GM12878 (cell line): ENCODE data around the gene LSM14B. TPM values are rescaled to one million over a fixed set of nuclear protein-coding genes. Genes with fewer than 3 reads are reported as not detected.

Experiments
- ATAC-seq: fragments of 200-7000 bp; cut with Tn5 transposase; 3 replicates; pipeline ENCODE4 v1.9.1; 2020; ENCODE audit warnings: mild to moderate bottlenecking, moderate library complexity
- BruUV-seq: library from RNA; stranded (reverse); fragments of 400-500 nt; replicated peaks from 2 replicates; lab custom pipeline; 2021; lab: Mats Ljungman, UMichigan
- CTCF ChIA-PET: fragments of 300-600 bp; sonication (Branson Sonifier 250); formaldehyde crosslinking; extraction: SDS; loops from one replicate; lab custom pipeline; 2021; ENCODE audit warnings: inconsistent platforms; lab: Yijun Ruan, JAX
- POLR2A ChIA-PET: fragments of 350-600 bp; formaldehyde crosslinking; extraction: SDS; loops from one replicate; lab custom pipeline; 2021; ENCODE audit warnings: inconsistent platforms; lab: Charles Lee
- RAD21 ChIA-PET: fragments of 300-600 bp; sonication (Branson Sonifier 250); formaldehyde crosslinking; loops from one replicate; lab custom pipeline; 2023; ENCODE audit warnings: antibody characterized with exemption; ENCODE audit not compliant: unreplicated experiment; lab: Charles Lee
- SMC1A ChIA-PET: fragments of 300-600 bp; sonication (Branson Sonifier 250); formaldehyde crosslinking; loops from one replicate; lab custom pipeline; 2023; ENCODE audit not compliant: unreplicated experiment, uncharacterized antibody; lab: Charles Lee
- DNase-seq: peaks from one replicate; pipeline ENCODE4 v3.0.0-alpha.2; 2011; ENCODE audit warnings: low read depth, low spot score
- FAIRE-seq: peaks from 3 replicates; lab custom pipeline; 2011; peaks lifted over from hg19 to GRCh38; lab: Jason Lieb, UNC
- H2AFZ ChIP-seq: 2 replicates; pipeline ENCODE4 v1.6.0; 2011; ENCODE audit warnings: low read depth, low read length, control low read depth; ENCODE audit not compliant: control insufficient read depth
- H3K27ac ChIP-seq: 2 replicates; pipeline ENCODE4 v1.5.1; 2011; ENCODE audit warnings: control low read depth; ENCODE audit not compliant: control insufficient read depth, insufficient read depth
- H3K27me3 ChIP-seq, 2 experiments: replicated peaks in 1 of 2; 2 replicates each; pipeline versions ENCODE4 v1.6.0 to v1.6.1; 2011; ENCODE audit warnings: low read length in 1 of 2; ENCODE audit not compliant: control insufficient read depth in 2 of 2, insufficient read depth in 2 of 2
- H3K36me3 ChIP-seq, 2 experiments: 2 replicates each; pipeline ENCODE4 v1.5.1; 2011; ENCODE audit warnings: low read length in 1 of 2; ENCODE audit not compliant: control insufficient read depth in 2 of 2, insufficient read depth in 2 of 2
- H3K4me1 ChIP-seq: 2 replicates; pipeline ENCODE4 v1.6.1; 2011; ENCODE audit warnings: mild to moderate bottlenecking, low read length, moderate library complexity, mixed read lengths; ENCODE audit not compliant: control insufficient read depth, insufficient read depth
- H3K4me2 ChIP-seq: 2 replicates; pipeline ENCODE4 v1.6.0; 2011; ENCODE audit warnings: control low read depth; ENCODE audit not compliant: control insufficient read depth, insufficient read depth
- H3K4me3 ChIP-seq: fragments of 200-600 bp; sonication (generic); 2 replicates; pipeline ENCODE4 v1.5.1; 2016
- H3K79me2 ChIP-seq: 2 replicates; pipeline ENCODE4 v1.6.0; 2011; ENCODE audit warnings: low read length; ENCODE audit not compliant: control insufficient read depth, insufficient read depth
- H3K9ac ChIP-seq: 2 replicates; pipeline ENCODE4 v1.8.0; 2011; ENCODE audit warnings: low read length, control low read depth, mixed read lengths; ENCODE audit not compliant: control insufficient read depth, insufficient read depth
- H3K9me3 ChIP-seq: replicated peaks from 3 replicates; pipeline ENCODE4 v1.5.1; 2011; ENCODE audit warnings: mild to moderate bottlenecking, low read length; ENCODE audit not compliant: control insufficient read depth, insufficient read depth
- H4K20me1 ChIP-seq: 2 replicates; pipeline ENCODE4 v1.6.0; 2011; ENCODE audit not compliant: control insufficient read depth, insufficient read depth
- CHD1 ChIP-seq: IDR thresholded peaks from 2 replicates; pipeline ENCODE4 v1.6.1; 2012; ENCODE audit warnings: low read depth, low read length, improper control_type of control experiment
- JUND ChIP-seq: IDR thresholded peaks from 2 replicates; pipeline ENCODE4 v1.6.1; 2012; ENCODE audit warnings: low read depth, mild to moderate bottlenecking, low read length, improper control_type of control experiment, moderate library complexity
- LARP7 ChIP-seq: fragments of 450-650 bp; IDR thresholded peaks from 2 replicates; pipeline ENCODE4 v1.6.1; 2017; ENCODE audit warnings: mild to moderate bottlenecking
- MLLT1 ChIP-seq: fragments of 450-650 bp; IDR thresholded peaks from 2 replicates; pipeline ENCODE4 v1.6.1; 2016; ENCODE audit warnings: mild to moderate bottlenecking
- NFXL1 ChIP-seq: fragments of 450-650 bp; IDR thresholded peaks from 2 replicates; pipeline ENCODE4 v1.6.1; 2017; ENCODE audit warnings: antibody characterized with exemption, mild to moderate bottlenecking, borderline replicate concordance
- ZNF384 ChIP-seq: IDR thresholded peaks from 2 replicates; pipeline ENCODE4 v1.6.1; 2012; ENCODE audit warnings: low read depth, mild to moderate bottlenecking, low read length, improper control_type of control experiment, borderline replicate concordance
- ZSCAN29 ChIP-seq: fragments of 450-650 bp; IDR thresholded peaks from 2 replicates; pipeline ENCODE4 v1.6.1; 2017; ENCODE audit warnings: mild to moderate bottlenecking, moderate library complexity
- WGBS: methylation state at CpG from one replicate; pipeline ENCODE4 v1.1.6; 2016; ENCODE audit warnings: low lambda C conversion rate; ENCODE audit not compliant: insufficient replicate concordance, insufficient coverage; ENCODE audit errors: missing lambda C conversion rate; 5-methylcytosine and 5-hydroxymethylcytosine counted together
- in situ Hi-C: fragments of 300-500 bp; cut with MboI; formaldehyde crosslinking; loops from 9 replicates; pipeline ENCODE4 v1.14.3; 2018; ENCODE audit warnings: mixed read lengths
- intact Hi-C: fragments of 100-400 bp; cut with micrococcal nuclease; formaldehyde crosslinking; loops from one replicate; pipeline ENCODE4 v1.14.2; 2022; ENCODE audit not compliant: unreplicated experiment
- polyA plus RNA-seq, 11 experiments: library from polyadenylated mRNA; depleted of rRNA in 4 of 11; unstranded in 6 of 11; stranded (reverse) in 5 of 11; fragments of >200 nt; fragmentation: Nextera tagmentation in 4 of 11; fragmentation: Illumina TruSeq in 1 of 11; extraction: Ambion mirVana in 4 of 11; extraction: Trizol in 1 of 11; gene quantifications; 1 replicate in 1 of 11; 2 replicates in 10 of 11; pipeline versions ENCODE4 v1.2.1 to v1.2.3, GENCODE V29; 2011 to 2016; ENCODE audit warnings: inconsistent platforms in 2 of 11, missing spikeins in 2 of 11, low read depth in 1 of 11
- total RNA-seq, 4 experiments: library from RNA; depleted of rRNA in 3 of 4; stranded (reverse); fragments of >200 nt in 3 of 4; fragmentation: Illumina TruSeq in 1 of 4; extraction: Trizol in 1 of 4; gene quantifications; 2 replicates each; pipeline versions ENCODE4 v1.2.1 to v1.2.3, GENCODE V29; 2013 to 2021

The LSM14B gene
- total and polyA plus RNA-seq, 10 of the 15 experiments (the other 5 are each of a cell fraction or from before 2014, with no cell fraction given): 0.56 to 34.3 (median 15.6) TPM

GRCh38 chr20:62119115-62119514, 3.2 kb upstream of the LSM14B start:
- intact Hi-C loops (no loop called here), in situ Hi-C loops (no loop called here)
- Histone ChIP-seq H3K36me3 (no peaks in the 10 kb centered on the region), H3K79me2 (peaks cover 13% of the 10 kb centered on the region), H2AFZ (no peak overlapping the region), H3K9ac (no peak overlapping the region), H3K27ac (no peak overlapping the region), H4K20me1 (peaks cover 6% of the 10 kb centered on the region; the same call in 1 of the 2 replicates), H3K4me2 (no peak overlapping the region), H3K4me3 (no peak overlapping the region), H3K4me1 (no peaks in the 10 kb centered on the region; the same call in none of the 2 replicates), H3K27me3 (no peaks in the 10 kb centered on the region), H3K9me3 (no peaks in the 10 kb centered on the region; the same call in 2 of the 3 replicates)
- RAD21 ChIA-PET: no interaction called here
- TF ChIP-seq MLLT1 (no peak), JUND (no peak), ZNF384 (no peak), ZSCAN29 (no peak), LARP7 (no peak), NFXL1 (no peak), CHD1 (no peak)
- DNase-seq (no peak), FAIRE-seq (no peak), ATAC-seq (no peak)
- BruUV-seq: no TSS peak
- SMC1A ChIA-PET: interaction anchor here (0.5 kb wide), 1 partner anchor 25 kb away, joined by 4 read pairs; no protein-coding TSS in a partner anchor
- POLR2A ChIA-PET: no interaction called here
- 51% methylated on average over 5 of the region's 5 CpGs for WGBS
- CTCF ChIA-PET: no interaction called here
